ENCODE measurements around the gene HDGF.

HDGF gene

GRCh38 chr1:156755527-156755950 is 4.1 kb upstream of the HDGF start:
- Mint-ChIP-seq H3K9me3 (no peaks in the 10 kb centered on the region), H3K36me3 (ENCODE audit: low read depth) (peaks cover 3% of the 10 kb centered on the region), H3K4me3 (no peak overlapping the region), H3K27ac (no peak overlapping the region), H3K4me1 (ENCODE audit: low read depth) (peaks cover 7% of the 10 kb centered on the region), H3K27me3 (ENCODE audit: low read depth) (no peaks in the 10 kb centered on the region)

GRCh38 chr1:156754219-156754618 is 2.7 kb upstream of the HDGF start:
- H3K4me1 Mint-ChIP-seq (ENCODE audit: low read depth), result peaks cover 15% of the 10 kb centered on the region
- H3K27ac Mint-ChIP-seq, result no peak overlapping the region
- H3K4me3 Mint-ChIP-seq, result no peak overlapping the region
- H3K36me3 Mint-ChIP-seq (ENCODE audit: low read depth), result peaks cover 3% of the 10 kb centered on the region
- H3K9me3 Mint-ChIP-seq, result no peaks in the 10 kb centered on the region
- H3K27me3 Mint-ChIP-seq (ENCODE audit: low read depth), result no peaks in the 10 kb centered on the region

- no peaks in the 10 kb centered on the region for H3K27me3 Mint-ChIP-seq (ENCODE audit: low read depth)
- peaks cover 27% of the 10 kb centered on the region for H3K4me1 Mint-ChIP-seq (ENCODE audit: low read depth)
- peaks cover 7% of the 10 kb centered on the region for H3K36me3 Mint-ChIP-seq (ENCODE audit: low read depth)
- peak overlapping the region; percentile 67 for H3K27ac Mint-ChIP-seq
- H3K4me3 Mint-ChIP-seq, result peak overlapping the region; percentile 93
- no peaks in the 10 kb centered on the region for H3K9me3 Mint-ChIP-seq
Observed at GRCh38 chr1:156752843-156753482, 1.5 kb upstream of the HDGF start.

- H3K36me3 Mint-ChIP-seq (ENCODE audit: low read depth), result peaks cover 9% of the 10 kb centered on the region
- H3K4me1 Mint-ChIP-seq (ENCODE audit: low read depth), result peaks cover 36% of the 10 kb centered on the region
- no peaks in the 10 kb centered on the region for H3K27me3 Mint-ChIP-seq (ENCODE audit: low read depth)
- peak overlapping the region; percentile 93 for H3K4me3 Mint-ChIP-seq
- H3K9me3 Mint-ChIP-seq, result no peaks in the 10 kb centered on the region
- peak overlapping the region; percentile 91 for H3K27ac Mint-ChIP-seq
Observed at GRCh38 chr1:156751757-156752481, 444 bp upstream of the HDGF start.

GRCh38 chr1:156750711-156751450 is 594 bp downstream of the HDGF start:
- peak overlapping the region; percentile 93 for H3K27ac Mint-ChIP-seq
- H3K9me3 Mint-ChIP-seq, result no peaks in the 10 kb centered on the region
- peaks cover 11% of the 10 kb centered on the region for H3K36me3 Mint-ChIP-seq (ENCODE audit: low read depth)
- peaks cover 44% of the 10 kb centered on the region for H3K4me1 Mint-ChIP-seq (ENCODE audit: low read depth)
- H3K4me3 Mint-ChIP-seq, result peak overlapping the region; percentile 98
- no peaks in the 10 kb centered on the region for H3K27me3 Mint-ChIP-seq (ENCODE audit: low read depth)

GRCh38 chr1:156750191-156750672 is 1.2 kb downstream of the HDGF start:
- peaks cover 16% of the 10 kb centered on the region for H3K36me3 Mint-ChIP-seq (ENCODE audit: low read depth)
- H3K9me3 Mint-ChIP-seq, result no peaks in the 10 kb centered on the region
- H3K4me3 Mint-ChIP-seq, result peak overlapping the region; percentile 98
- H3K27me3 Mint-ChIP-seq (ENCODE audit: low read depth), result no peaks in the 10 kb centered on the region
- H3K4me1 Mint-ChIP-seq (ENCODE audit: low read depth), result peaks cover 51% of the 10 kb centered on the region
- H3K27ac Mint-ChIP-seq, result peak overlapping the region; percentile 93

GRCh38 chr1:156749419-156750118 is 1.9 kb downstream of the HDGF start:
- Mint-ChIP-seq H3K27me3 (ENCODE audit: low read depth) (no peaks in the 10 kb centered on the region), H3K9me3 (no peaks in the 10 kb centered on the region), H3K36me3 (ENCODE audit: low read depth) (peaks cover 19% of the 10 kb centered on the region), H3K4me3 (peak overlapping the region; percentile 98), H3K4me1 (ENCODE audit: low read depth) (peaks cover 55% of the 10 kb centered on the region), H3K27ac (peak overlapping the region; percentile 93)

- peaks cover 23% of the 10 kb centered on the region for H3K36me3 Mint-ChIP-seq (ENCODE audit: low read depth)
- H3K4me1 Mint-ChIP-seq (ENCODE audit: low read depth), result peaks cover 58% of the 10 kb centered on the region
- H3K27me3 Mint-ChIP-seq (ENCODE audit: low read depth), result no peaks in the 10 kb centered on the region
- no peaks in the 10 kb centered on the region for H3K9me3 Mint-ChIP-seq
- peak overlapping the region; percentile 93 for H3K27ac Mint-ChIP-seq
- H3K4me3 Mint-ChIP-seq, result peak overlapping the region; percentile 98
Observed at GRCh38 chr1:156748670-156749418, 2.6 kb downstream of the HDGF start.

- Mint-ChIP-seq H3K9me3 (no peaks in the 10 kb centered on the region), H3K27ac (peak overlapping the region; percentile 93), H3K4me3 (peak overlapping the region; percentile 98), H3K4me1 (ENCODE audit: low read depth) (peaks cover 60% of the 10 kb centered on the region), H3K27me3 (ENCODE audit: low read depth) (no peaks in the 10 kb centered on the region), H3K36me3 (ENCODE audit: low read depth) (peaks cover 29% of the 10 kb centered on the region)
Observed at GRCh38 chr1:156747742-156748669, 3.5 kb downstream of the HDGF start.

- H3K9me3 Mint-ChIP-seq, result no peaks in the 10 kb centered on the region
- H3K36me3 Mint-ChIP-seq (ENCODE audit: low read depth), result peaks cover 33% of the 10 kb centered on the region
- H3K4me1 Mint-ChIP-seq (ENCODE audit: low read depth), result peaks cover 60% of the 10 kb centered on the region
- H3K27ac Mint-ChIP-seq, result peak overlapping the region; percentile 93
- peak overlapping the region; percentile 98 for H3K4me3 Mint-ChIP-seq
- no peaks in the 10 kb centered on the region for H3K27me3 Mint-ChIP-seq (ENCODE audit: low read depth)
Observed at GRCh38 chr1:156746728-156747631, 4.5 kb downstream of the HDGF start.

- Mint-ChIP-seq H3K36me3 (ENCODE audit: low read depth) (peaks cover 37% of the 10 kb centered on the region), H3K4me3 (peak overlapping the region; percentile 85), H3K27me3 (ENCODE audit: low read depth) (no peaks in the 10 kb centered on the region), H3K4me1 (ENCODE audit: low read depth) (peaks cover 66% of the 10 kb centered on the region), H3K27ac (peak overlapping the region; percentile 89), H3K9me3 (no peaks in the 10 kb centered on the region)
Observed at GRCh38 chr1:156746406-156746727, 5.1 kb downstream of the HDGF start.

GRCh38 chr1:156745881-156746280 is 5.6 kb downstream of the HDGF start:
- peak overlapping the region; percentile 21 for H3K27ac Mint-ChIP-seq
- no peaks in the 10 kb centered on the region for H3K9me3 Mint-ChIP-seq
- peaks cover 42% of the 10 kb centered on the region for H3K36me3 Mint-ChIP-seq (ENCODE audit: low read depth)
- H3K4me3 Mint-ChIP-seq, result no peak overlapping the region
- H3K4me1 Mint-ChIP-seq (ENCODE audit: low read depth), result peaks cover 68% of the 10 kb centered on the region
- no peaks in the 10 kb centered on the region for H3K27me3 Mint-ChIP-seq (ENCODE audit: low read depth)

Measured in T-helper 1 cell treated with Interleukin-12 subunit alpha and Interleukin-12 subunit beta and Interleukin-4 antibody, amounts not matched to agents 30 μg/mL and 1 μg/mL, for 36 hours (primary cell).